NT2/D1 (cell line): Measurements from ENCODE around the gene ANKAR.

ENCODE experiments used
- SUZ12 ChIP-seq: IDR thresholded peaks from 2 replicates; pipeline ENCODE4 v1.6.1; 2011; ENCODE audit not compliant: insufficient read length, insufficient read depth; ENCODE audit errors: extremely low read depth
- YY1 ChIP-seq: IDR thresholded peaks from 2 replicates; pipeline ENCODE4 v1.6.1; 2011; ENCODE audit not compliant: insufficient read length, insufficient read depth

- TF ChIP-seq SUZ12: no peak
- no peak for TF ChIP-seq YY1
Observed at GRCh38 chr2:189683348-189683747, 8.9 kb downstream of the ANKAR start.
